WTC11 (cell line): Measurements from ENCODE around the gene CLEC4D. TPM values are rescaled to one million over a fixed set of nuclear protein-coding genes. Genes with fewer than 3 reads are reported as not detected.

Experiments used
- ATAC-seq: fragments of 200-7000 bp; cut with Tn5 transposase; 2 replicates; pipeline ENCODE4 v1.10.0; 2021; ENCODE audit warnings: mild to moderate bottlenecking, moderate library complexity
- CTCF ChIA-PET: fragments of 300-600 bp; sonication (Branson Sonifier 250); formaldehyde crosslinking; loops from one replicate; lab custom pipeline; 2021; ENCODE audit warnings: antibody characterized with exemption; lab: Charles Lee
- POLR2A ChIA-PET: fragments of 350-600 bp; sonication (Branson Sonifier 250); formaldehyde crosslinking; loops from one replicate; lab custom pipeline; 2021; ENCODE audit warnings: antibody characterized with exemption; lab: Charles Lee
- DNase-seq: peaks from one replicate; pipeline ENCODE4 v3.0.0; 2021; ENCODE audit warnings: low spot score
- H3K27ac Mint-ChIP-seq: 2 replicates; pipeline ENCODE4 v1.8.0; 2021; ENCODE audit warnings: mixed read lengths
- H3K27me3 Mint-ChIP-seq: 2 replicates; pipeline ENCODE4 v1.8.0; 2021; ENCODE audit warnings: low read depth, mild to moderate bottlenecking, moderate library complexity, mixed read lengths
- H3K36me3 Mint-ChIP-seq: 2 replicates; pipeline ENCODE4 v1.8.0; 2021; ENCODE audit warnings: mixed read lengths
- H3K4me1 Mint-ChIP-seq: 2 replicates; pipeline ENCODE4 v1.8.0; 2022; ENCODE audit warnings: mixed read lengths
- H3K4me3 Mint-ChIP-seq: 2 replicates; pipeline ENCODE4 v1.8.0; 2021; ENCODE audit warnings: mild to moderate bottlenecking, moderate library complexity, mixed read lengths
- H3K9me3 Mint-ChIP-seq: 2 replicates; pipeline ENCODE4 v1.8.0; 2021; ENCODE audit warnings: mixed read lengths
- ATF2 ChIP-seq: sonication (generic); formaldehyde crosslinking; IDR thresholded peaks from 2 replicates; pipeline ENCODE4 v1.8.1; 2022; ENCODE audit warnings: low read depth, missing genetic modification reagents, borderline replicate concordance
- ATF6 ChIP-seq: sonication (generic); formaldehyde crosslinking; IDR thresholded peaks from 2 replicates; pipeline ENCODE4 v1.8.1; 2023; ENCODE audit warnings: mild to moderate bottlenecking, missing genetic modification reagents
- EMX1 ChIP-seq: fragments of 250-450 bp; sonication (Bioruptor Pico); IDR thresholded peaks from 2 replicates; pipeline ENCODE4 v1.8.0; 2021; ENCODE audit warnings: mild to moderate bottlenecking
- HMGA2 ChIP-seq: fragments of 250-450 bp; sonication (Bioruptor Pico); IDR thresholded peaks from 2 replicates; pipeline ENCODE4 v1.4.0; 2021; ENCODE audit warnings: mild to moderate bottlenecking, moderate library complexity
- JAZF1 ChIP-seq: fragments of 250-450 bp; sonication (Bioruptor Pico); IDR thresholded peaks from 2 replicates; pipeline ENCODE4 v1.9.0; 2021; ENCODE audit warnings: moderate library complexity, mild to moderate bottlenecking, inconsistent platforms
- KAT7 ChIP-seq: sonication (generic); formaldehyde crosslinking; IDR thresholded peaks from 2 replicates; pipeline ENCODE4 v1.8.1; 2023; ENCODE audit warnings: missing genetic modification reagents, mild to moderate bottlenecking, borderline replicate concordance
- MXD4 ChIP-seq: fragments of 250-450 bp; sonication (Bioruptor Pico); IDR thresholded peaks from 2 replicates; pipeline ENCODE4 v1.8.0; 2021; ENCODE audit warnings: mild to moderate bottlenecking, moderate library complexity, borderline replicate concordance
- SMAD3 ChIP-seq: sonication (generic); formaldehyde crosslinking; IDR thresholded peaks from 2 replicates; pipeline ENCODE4 v1.8.0; 2022; ENCODE audit warnings: missing genetic modification reagents, mild to moderate bottlenecking, borderline replicate concordance
- STAT6 ChIP-seq: sonication (generic); formaldehyde crosslinking; conservative IDR thresholded peaks from 2 replicates; pipeline ENCODE4 v1.8.1; 2023; ENCODE audit warnings: mild to moderate bottlenecking, low read depth, missing genetic modification reagents, moderate library complexity
- TP53 ChIP-seq: sonication (generic); formaldehyde crosslinking; IDR thresholded peaks from 2 replicates; pipeline ENCODE4 v1.8.1; 2023; ENCODE audit warnings: mild to moderate bottlenecking, missing genetic modification reagents
- ZNF232 ChIP-seq: sonication (generic); formaldehyde crosslinking; IDR thresholded peaks from 2 replicates; pipeline ENCODE4 v1.8.0; 2022; ENCODE audit warnings: mild to moderate bottlenecking, missing genetic modification reagents
- total RNA-seq: library from RNA; stranded (reverse); gene quantifications from 3 replicates; pipeline ENCODE4 v1.2.3, GENCODE V29; 2021
- TF ChIP-seq, protein P1 (sequence below): sonication (generic); formaldehyde crosslinking; IDR thresholded peaks from 2 replicates; pipeline ENCODE4 v1.8.1; 2023; ENCODE audit warnings: mild to moderate bottlenecking, missing genetic modification reagents, moderate library complexity
- TF ChIP-seq, protein P2 (sequence below): sonication (generic); formaldehyde crosslinking; IDR thresholded peaks from 2 replicates; pipeline ENCODE4 v1.8.0; 2023; ENCODE audit warnings: mild to moderate bottlenecking, missing genetic modification reagents
- TF ChIP-seq, protein P3 (sequence below): sonication (generic); formaldehyde crosslinking; IDR thresholded peaks from 2 replicates; pipeline ENCODE4 v1.8.1; 2023; ENCODE audit warnings: mild to moderate bottlenecking, moderate library complexity, missing genetic modification reagents
- TF ChIP-seq, protein P4 (sequence below): sonication (generic); formaldehyde crosslinking; IDR thresholded peaks from 2 replicates; pipeline ENCODE4 v1.8.0; 2022; ENCODE audit warnings: mild to moderate bottlenecking, missing genetic modification reagents
- TF ChIP-seq, protein P5 (sequence below): sonication (generic); formaldehyde crosslinking; IDR thresholded peaks from 2 replicates; pipeline ENCODE4 v1.8.0; 2023; ENCODE audit warnings: missing genetic modification reagents, mild to moderate bottlenecking, borderline replicate concordance

The CLEC4D gene
- total RNA-seq, 1 experiment from 2014 or later, result 0.09 TPM

GRCh38 chr12:8501720-8502119, 11.6 kb upstream of the CLEC4D start (continued):
- TF ChIP-seq, protein P1, sequence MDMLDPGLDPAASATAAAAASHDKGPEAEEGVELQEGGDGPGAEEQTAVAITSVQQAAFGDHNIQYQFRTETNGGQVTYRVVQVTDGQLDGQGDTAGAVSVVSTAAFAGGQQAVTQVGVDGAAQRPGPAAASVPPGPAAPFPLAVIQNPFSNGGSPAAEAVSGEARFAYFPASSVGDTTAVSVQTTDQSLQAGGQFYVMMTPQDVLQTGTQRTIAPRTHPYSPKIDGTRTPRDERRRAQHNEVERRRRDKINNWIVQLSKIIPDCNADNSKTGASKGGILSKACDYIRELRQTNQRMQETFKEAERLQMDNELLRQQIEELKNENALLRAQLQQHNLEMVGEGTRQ (CRISPR knock-in tag), result no peak

GRCh38 chr12:8504351-8504750, 9.0 kb upstream of the CLEC4D start:
- no peaks in the 10 kb centered on the region; the same call in 1 of the 2 replicates for H3K27me3 Mint-ChIP-seq
- peaks cover 23% of the 10 kb centered on the region for H3K4me1 Mint-ChIP-seq
- POLR2A ChIA-PET, result no interaction called here
- DNase-seq, result no peak
- no peak for ATAC-seq
- H3K4me3 Mint-ChIP-seq, result no peak overlapping the region
- no peaks in the 10 kb centered on the region for H3K36me3 Mint-ChIP-seq
- no peak overlapping the region for H3K27ac Mint-ChIP-seq
- H3K9me3 Mint-ChIP-seq, result peaks cover 3% of the 10 kb centered on the region; the same call in 1 of the 2 replicates
- no peak for TF ChIP-seq JAZF1 (CRISPR knock-in tag)
- TF ChIP-seq TP53 (CRISPR knock-in tag), result no peak
- TF ChIP-seq, protein P2, sequence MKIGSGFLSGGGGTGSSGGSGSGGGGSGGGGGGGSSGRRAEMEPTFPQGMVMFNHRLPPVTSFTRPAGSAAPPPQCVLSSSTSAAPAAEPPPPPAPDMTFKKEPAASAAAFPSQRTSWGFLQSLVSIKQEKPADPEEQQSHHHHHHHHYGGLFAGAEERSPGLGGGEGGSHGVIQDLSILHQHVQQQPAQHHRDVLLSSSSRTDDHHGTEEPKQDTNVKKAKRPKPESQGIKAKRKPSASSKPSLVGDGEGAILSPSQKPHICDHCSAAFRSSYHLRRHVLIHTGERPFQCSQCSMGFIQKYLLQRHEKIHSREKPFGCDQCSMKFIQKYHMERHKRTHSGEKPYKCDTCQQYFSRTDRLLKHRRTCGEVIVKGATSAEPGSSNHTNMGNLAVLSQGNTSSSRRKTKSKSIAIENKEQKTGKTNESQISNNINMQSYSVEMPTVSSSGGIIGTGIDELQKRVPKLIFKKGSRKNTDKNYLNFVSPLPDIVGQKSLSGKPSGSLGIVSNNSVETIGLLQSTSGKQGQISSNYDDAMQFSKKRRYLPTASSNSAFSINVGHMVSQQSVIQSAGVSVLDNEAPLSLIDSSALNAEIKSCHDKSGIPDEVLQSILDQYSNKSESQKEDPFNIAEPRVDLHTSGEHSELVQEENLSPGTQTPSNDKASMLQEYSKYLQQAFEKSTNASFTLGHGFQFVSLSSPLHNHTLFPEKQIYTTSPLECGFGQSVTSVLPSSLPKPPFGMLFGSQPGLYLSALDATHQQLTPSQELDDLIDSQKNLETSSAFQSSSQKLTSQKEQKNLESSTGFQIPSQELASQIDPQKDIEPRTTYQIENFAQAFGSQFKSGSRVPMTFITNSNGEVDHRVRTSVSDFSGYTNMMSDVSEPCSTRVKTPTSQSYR (CRISPR knock-in tag), result no peak
- TF ChIP-seq HMGA2 (CRISPR knock-in tag), result no peak
- TF ChIP-seq ZNF232 (CRISPR knock-in tag), result no peak
- no peak for TF ChIP-seq EMX1 (CRISPR knock-in tag)
- TF ChIP-seq ATF2 (CRISPR knock-in tag), result no peak
- TF ChIP-seq SMAD3, result no peak
- CTCF ChIA-PET, result no interaction called here

- CTCF ChIA-PET, result interaction anchor here (1.2 kb wide), 1 partner anchor 37 kb away, joined by 6 read pairs; no protein-coding TSS in a partner anchor
- H3K9me3 Mint-ChIP-seq, result peaks cover 3% of the 10 kb centered on the region; the same call in 1 of the 2 replicates
- no peaks in the 10 kb centered on the region; the same call in 1 of the 2 replicates for H3K27me3 Mint-ChIP-seq
- H3K4me1 Mint-ChIP-seq, result peaks cover 21% of the 10 kb centered on the region
- DNase-seq, result no peak
- POLR2A ChIA-PET, result no interaction called here
- H3K27ac Mint-ChIP-seq, result no peak overlapping the region
- no peak for ATAC-seq
- H3K36me3 Mint-ChIP-seq, result no peaks in the 10 kb centered on the region
- no peak overlapping the region for H3K4me3 Mint-ChIP-seq
- TF ChIP-seq, protein P3, sequence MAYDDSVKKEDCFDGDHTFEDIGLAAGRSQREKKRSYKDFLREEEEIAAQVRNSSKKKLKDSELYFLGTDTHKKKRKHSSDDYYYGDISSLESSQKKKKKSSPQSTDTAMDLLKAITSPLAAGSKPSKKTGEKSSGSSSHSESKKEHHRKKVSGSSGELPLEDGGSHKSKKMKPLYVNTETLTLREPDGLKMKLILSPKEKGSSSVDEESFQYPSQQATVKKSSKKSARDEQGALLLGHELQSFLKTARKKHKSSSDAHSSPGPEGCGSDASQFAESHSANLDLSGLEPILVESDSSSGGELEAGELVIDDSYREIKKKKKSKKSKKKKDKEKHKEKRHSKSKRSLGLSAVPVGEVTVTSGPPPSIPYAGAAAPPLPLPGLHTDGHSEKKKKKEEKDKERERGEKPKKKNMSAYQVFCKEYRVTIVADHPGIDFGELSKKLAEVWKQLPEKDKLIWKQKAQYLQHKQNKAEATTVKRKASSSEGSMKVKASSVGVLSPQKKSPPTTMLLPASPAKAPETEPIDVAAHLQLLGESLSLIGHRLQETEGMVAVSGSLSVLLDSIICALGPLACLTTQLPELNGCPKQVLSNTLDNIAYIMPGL (CRISPR knock-in tag), result no peak
- no peak for TF ChIP-seq KAT7 (CRISPR knock-in tag)
- TF ChIP-seq ZNF232 (CRISPR knock-in tag), result no peak
- TF ChIP-seq MXD4 (CRISPR knock-in tag), result no peak
- no peak for TF ChIP-seq ATF6 (CRISPR knock-in tag)
- TF ChIP-seq STAT6 (CRISPR knock-in tag), result no peak
- TF ChIP-seq, protein P4, sequence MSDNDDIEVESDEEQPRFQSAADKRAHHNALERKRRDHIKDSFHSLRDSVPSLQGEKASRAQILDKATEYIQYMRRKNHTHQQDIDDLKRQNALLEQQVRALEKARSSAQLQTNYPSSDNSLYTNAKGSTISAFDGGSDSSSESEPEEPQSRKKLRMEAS (CRISPR knock-in tag), result no peak
- TF ChIP-seq, protein P5, sequence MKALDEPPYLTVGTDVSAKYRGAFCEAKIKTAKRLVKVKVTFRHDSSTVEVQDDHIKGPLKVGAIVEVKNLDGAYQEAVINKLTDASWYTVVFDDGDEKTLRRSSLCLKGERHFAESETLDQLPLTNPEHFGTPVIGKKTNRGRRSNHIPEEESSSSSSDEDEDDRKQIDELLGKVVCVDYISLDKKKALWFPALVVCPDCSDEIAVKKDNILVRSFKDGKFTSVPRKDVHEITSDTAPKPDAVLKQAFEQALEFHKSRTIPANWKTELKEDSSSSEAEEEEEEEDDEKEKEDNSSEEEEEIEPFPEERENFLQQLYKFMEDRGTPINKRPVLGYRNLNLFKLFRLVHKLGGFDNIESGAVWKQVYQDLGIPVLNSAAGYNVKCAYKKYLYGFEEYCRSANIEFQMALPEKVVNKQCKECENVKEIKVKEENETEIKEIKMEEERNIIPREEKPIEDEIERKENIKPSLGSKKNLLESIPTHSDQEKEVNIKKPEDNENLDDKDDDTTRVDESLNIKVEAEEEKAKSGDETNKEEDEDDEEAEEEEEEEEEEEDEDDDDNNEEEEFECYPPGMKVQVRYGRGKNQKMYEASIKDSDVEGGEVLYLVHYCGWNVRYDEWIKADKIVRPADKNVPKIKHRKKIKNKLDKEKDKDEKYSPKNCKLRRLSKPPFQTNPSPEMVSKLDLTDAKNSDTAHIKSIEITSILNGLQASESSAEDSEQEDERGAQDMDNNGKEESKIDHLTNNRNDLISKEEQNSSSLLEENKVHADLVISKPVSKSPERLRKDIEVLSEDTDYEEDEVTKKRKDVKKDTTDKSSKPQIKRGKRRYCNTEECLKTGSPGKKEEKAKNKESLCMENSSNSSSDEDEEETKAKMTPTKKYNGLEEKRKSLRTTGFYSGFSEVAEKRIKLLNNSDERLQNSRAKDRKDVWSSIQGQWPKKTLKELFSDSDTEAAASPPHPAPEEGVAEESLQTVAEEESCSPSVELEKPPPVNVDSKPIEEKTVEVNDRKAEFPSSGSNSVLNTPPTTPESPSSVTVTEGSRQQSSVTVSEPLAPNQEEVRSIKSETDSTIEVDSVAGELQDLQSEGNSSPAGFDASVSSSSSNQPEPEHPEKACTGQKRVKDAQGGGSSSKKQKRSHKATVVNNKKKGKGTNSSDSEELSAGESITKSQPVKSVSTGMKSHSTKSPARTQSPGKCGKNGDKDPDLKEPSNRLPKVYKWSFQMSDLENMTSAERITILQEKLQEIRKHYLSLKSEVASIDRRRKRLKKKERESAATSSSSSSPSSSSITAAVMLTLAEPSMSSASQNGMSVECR (CRISPR knock-in tag), result no peak
Observed at GRCh38 chr12:8507596-8507995, 5.7 kb upstream of the CLEC4D start.
